ENCODE measurements around the gene RAD21L1.
A peak's percentile ranks its signal among the peaks of the same experiment; 100 is the strongest.

The RAD21L1 gene

GRCh38 chr20:1225783-1226654 lies at the start of gene RAD21L1:
Gene RAD21L1, plus strand, starts transcription at chr20:1226044. Its CDS starts 2,410 bp downstream, at chr20:1228454.
- DNase-seq (ENCODE audit: low spot score) = peak; percentile 86

GRCh38 chr20:1177680-1178079 lies 48.2 kb upstream of the RAD21L1 start:
- no peak for DNase-seq (ENCODE audit: low spot score)

GRCh38 chr20:1178103-1178502 lies 47.7 kb upstream of the RAD21L1 start:
- DNase-seq (ENCODE audit: low spot score) = no peak

GRCh38 chr20:1178623-1179022 lies 47.2 kb upstream of the RAD21L1 start:
- DNase-seq (ENCODE audit: low spot score) = no peak

GRCh38 chr20:1180949-1181348 lies 44.9 kb upstream of the RAD21L1 start:
- no peak for DNase-seq (ENCODE audit: low spot score)

- no peak for DNase-seq (ENCODE audit: low spot score)
These were observed 43.7 kb upstream of the RAD21L1 start for GRCh38 chr20:1182106-1182505.

GRCh38 chr20:1183153-1183552 lies 42.7 kb upstream of the RAD21L1 start:
- no peak for DNase-seq (ENCODE audit: low spot score)

GRCh38 chr20:1184260-1184637 lies 41.6 kb upstream of the RAD21L1 start:
- DNase-seq (ENCODE audit: low spot score) = no peak

- DNase-seq (ENCODE audit: low spot score) = no peak
These were observed 41.1 kb upstream of the RAD21L1 start, which contains the start of gene TMEM74B for GRCh38 chr20:1184638-1185315. Gene TMEM74B, minus strand, starts transcription at chr20:1184981. Its CDS starts 1,180 bp downstream, at chr20:1183801.

GRCh38 chr20:1185316-1185741 lies 40.5 kb upstream of the RAD21L1 start:
- no peak for DNase-seq (ENCODE audit: low spot score)

GRCh38 chr20:1185790-1186334 lies 40.0 kb upstream of the RAD21L1 start:
- DNase-seq (ENCODE audit: low spot score) = no peak

- DNase-seq (ENCODE audit: low spot score) = no peak
These were observed 39.4 kb upstream of the RAD21L1 start for GRCh38 chr20:1186367-1186991.

- no peak for DNase-seq (ENCODE audit: low spot score)
These were observed 38.2 kb upstream of the RAD21L1 start for GRCh38 chr20:1187605-1188171.

- no peak for DNase-seq (ENCODE audit: low spot score)
These were observed 37.5 kb upstream of the RAD21L1 start for GRCh38 chr20:1188347-1188746.

GRCh38 chr20:1189827-1190226 lies 36.0 kb upstream of the RAD21L1 start:
- DNase-seq (ENCODE audit: low spot score) = no peak

GRCh38 chr20:1190847-1191246 lies 35.0 kb upstream of the RAD21L1 start:
- DNase-seq (ENCODE audit: low spot score) = no peak

- no peak for DNase-seq (ENCODE audit: low spot score)
These were observed 34.5 kb upstream of the RAD21L1 start for GRCh38 chr20:1191299-1191698.

GRCh38 chr20:1195226-1195625 lies 30.6 kb upstream of the RAD21L1 start:
- no peak for DNase-seq (ENCODE audit: low spot score)

GRCh38 chr20:1196634-1197033 lies 29.2 kb upstream of the RAD21L1 start:
- no peak for DNase-seq (ENCODE audit: low spot score)

- DNase-seq (ENCODE audit: low spot score) = no peak
These were observed 28.0 kb upstream of the RAD21L1 start for GRCh38 chr20:1197801-1198200.

GRCh38 chr20:1198751-1199150 lies 27.1 kb upstream of the RAD21L1 start:
- DNase-seq (ENCODE audit: low spot score) = no peak

GRCh38 chr20:1199212-1199873 lies 26.5 kb upstream of the RAD21L1 start:
- DNase-seq (ENCODE audit: low spot score) = no peak

Measured in left forelimb (tissue), 1 donor.